H9 (cell line): ENCODE results near the gene ADAMTS13. TPM values are rescaled to one million over a fixed set of nuclear protein-coding genes. Genes with fewer than 3 reads are reported as not detected.

Experiments used
- DNase-seq: peaks from one replicate; pipeline ENCODE4 v3.0.0-alpha.2; 2017
- H2AFZ ChIP-seq: one replicate; pipeline ENCODE4 v1.6.1; 2013; ENCODE audit warnings: mild to moderate bottlenecking, low read length, control low read depth, moderate library complexity
- H2AK5ac ChIP-seq: 2 replicates; pipeline ENCODE4 v1.6.1; 2013; ENCODE audit warnings: low read length, control low read depth, mixed read lengths; ENCODE audit not compliant: insufficient read length
- H2BK120ac ChIP-seq: one replicate; pipeline ENCODE4 v1.6.1; 2013; ENCODE audit warnings: low read depth, mild to moderate bottlenecking, low read length, control low read depth, inconsistent platforms; ENCODE audit not compliant: poor library complexity, severe bottlenecking
- H2BK12ac ChIP-seq: 2 replicates; pipeline ENCODE4 v1.6.1; 2013; ENCODE audit warnings: low read length, control low read depth, mixed read lengths, low read depth; ENCODE audit not compliant: insufficient read length
- H2BK15ac ChIP-seq: 2 replicates; pipeline ENCODE4 v1.6.1; 2013; ENCODE audit warnings: low read depth, low read length, control low read depth
- H2BK20ac ChIP-seq: one replicate; pipeline ENCODE4 v1.6.1; 2013; ENCODE audit warnings: low read depth, mild to moderate bottlenecking, low read length, control low read depth, inconsistent platforms; ENCODE audit not compliant: poor library complexity, severe bottlenecking
- H2BK5ac ChIP-seq: 2 replicates; pipeline ENCODE4 v1.6.1; 2013; ENCODE audit warnings: low read length, control low read depth, mixed read lengths; ENCODE audit not compliant: insufficient read length
- H3K14ac ChIP-seq: 2 replicates; pipeline ENCODE4 v1.6.1; 2013; ENCODE audit warnings: low read length, control low read depth; ENCODE audit not compliant: insufficient read depth
- H3K18ac ChIP-seq: 2 replicates; pipeline ENCODE4 v1.6.1; 2013; ENCODE audit warnings: low read depth, mild to moderate bottlenecking, mixed read lengths, low read length, control low read depth; ENCODE audit not compliant: insufficient read length
- H3K23ac ChIP-seq: 2 replicates; pipeline ENCODE4 v1.6.1; 2013; ENCODE audit warnings: low read length, control low read depth, mixed read lengths, low read depth; ENCODE audit not compliant: insufficient read length
- H3K23me2 ChIP-seq: 2 replicates; pipeline ENCODE4 v1.6.1; 2013; ENCODE audit warnings: low read depth, mild to moderate bottlenecking, mixed read lengths, low read length, control low read depth; ENCODE audit not compliant: insufficient read length, poor library complexity, severe bottlenecking
- H3K27ac ChIP-seq: 2 replicates; pipeline ENCODE4 v1.5.1; 2013; ENCODE audit warnings: low read length, control low read depth, mixed read lengths, low read depth; ENCODE audit not compliant: insufficient read length
- H3K27me3 ChIP-seq: 2 replicates; pipeline ENCODE4 v1.6.1; 2013; ENCODE audit warnings: low read length, control low read depth, inconsistent platforms; ENCODE audit not compliant: insufficient read depth
- H3K4ac ChIP-seq: 2 replicates; pipeline ENCODE4 v1.6.1; 2013; ENCODE audit warnings: low read depth, mild to moderate bottlenecking, control low read depth, inconsistent platforms, low read length, moderate library complexity
- H3K4me1 ChIP-seq: 2 replicates; pipeline ENCODE4 v1.6.1; 2013; ENCODE audit warnings: low read length, control low read depth, inconsistent platforms; ENCODE audit not compliant: insufficient read depth
- H3K4me2 ChIP-seq: 2 replicates; pipeline ENCODE4 v1.6.1; 2013; ENCODE audit warnings: low read length, control low read depth, mixed read lengths; ENCODE audit not compliant: insufficient read length, insufficient read depth
- H3K56ac ChIP-seq: 2 replicates; pipeline ENCODE4 v1.6.1; 2013; ENCODE audit warnings: low read depth, mild to moderate bottlenecking, mixed read lengths, low read length, control low read depth; ENCODE audit not compliant: insufficient read length
- H3K79me1 ChIP-seq: 2 replicates; pipeline ENCODE4 v1.6.1; 2013; ENCODE audit warnings: low read depth, mild to moderate bottlenecking, moderate library complexity, low read length, control low read depth, inconsistent platforms; ENCODE audit not compliant: insufficient read depth, poor library complexity, severe bottlenecking
- H3K79me2 ChIP-seq: 2 replicates; pipeline ENCODE4 v1.6.1; 2013; ENCODE audit warnings: low read length, control low read depth, inconsistent platforms; ENCODE audit not compliant: insufficient read depth
- H3K9ac ChIP-seq: 2 replicates; pipeline ENCODE4 v1.6.1; 2013; ENCODE audit warnings: low read length, control low read depth, mixed read lengths; ENCODE audit not compliant: insufficient read length; ENCODE audit errors: extremely low read depth
- H3K9me3 ChIP-seq: one replicate; pipeline ENCODE4 v1.6.1; 2013; ENCODE audit warnings: low read depth, low read length, inconsistent platforms; ENCODE audit not compliant: control insufficient read depth
- H3T11ph ChIP-seq: one replicate; pipeline ENCODE4 v1.6.1; 2013; ENCODE audit warnings: mild to moderate bottlenecking, low read length, control low read depth, inconsistent platforms
- H4K20me1 ChIP-seq: one replicate; pipeline ENCODE4 v1.6.1; 2013; ENCODE audit not compliant: control insufficient read depth, insufficient read length, insufficient read depth
- H4K5ac ChIP-seq: 2 replicates; pipeline ENCODE4 v1.6.1; 2013; ENCODE audit warnings: low read depth, mild to moderate bottlenecking, mixed read lengths, low read length, control low read depth; ENCODE audit not compliant: insufficient read length
- H4K8ac ChIP-seq: replicated peaks from 2 replicates; pipeline ENCODE4 v1.6.1; 2013; ENCODE audit warnings: low read length, control low read depth, mixed read lengths, low read depth; ENCODE audit not compliant: insufficient read length
- H4K91ac ChIP-seq: 2 replicates; pipeline ENCODE4 v1.6.1; 2013; ENCODE audit warnings: low read depth, mild to moderate bottlenecking, moderate library complexity, mixed read lengths, low read length, control low read depth; ENCODE audit not compliant: insufficient read length
- H3K27ac Mint-ChIP-seq, 3 experiments: 2 replicates in 2 of 3; 3 replicates in 1 of 3; pipeline ENCODE4 v1.8.0; 2020 to 2021; ENCODE audit warnings: mixed read lengths in 3 of 3, mild to moderate bottlenecking in 1 of 3, moderate library complexity in 1 of 3
- H3K27me3 Mint-ChIP-seq: 2 replicates; pipeline ENCODE4 v1.8.0; 2021; ENCODE audit warnings: low read depth, mild to moderate bottlenecking, moderate library complexity, mixed read lengths
- H3K36me3 Mint-ChIP-seq, 3 experiments: 2 replicates in 2 of 3; 3 replicates in 1 of 3; pipeline ENCODE4 v1.8.0; 2020 to 2021; ENCODE audit warnings: low read depth in 3 of 3, mixed read lengths in 3 of 3; ENCODE audit not compliant: insufficient read depth in 1 of 3
- H3K4me1 Mint-ChIP-seq, 2 experiments: 2 replicates each; pipeline ENCODE4 v1.8.0; 2020; ENCODE audit warnings: mixed read lengths in 2 of 2
- H3K4me3 Mint-ChIP-seq, 2 experiments: 2 replicates in 1 of 2; 3 replicates in 1 of 2; pipeline ENCODE4 v1.8.0; 2020 to 2021; ENCODE audit warnings: mild to moderate bottlenecking in 2 of 2, mixed read lengths in 2 of 2, moderate library complexity in 1 of 2
- H3K9me3 Mint-ChIP-seq, 2 experiments: 2 replicates in 1 of 2; 3 replicates in 1 of 2; pipeline ENCODE4 v1.8.0; 2020; ENCODE audit warnings: mild to moderate bottlenecking in 2 of 2, mixed read lengths in 2 of 2, moderate library complexity in 1 of 2
- WGBS: extraction: QIAGEN DNeasy Blood & Tissue Kit; methylation state at CpG from one replicate; pipeline ENCODE4 v1.1.7; 2013; ENCODE audit warnings: missing lambda C conversion rate, low lambda C conversion rate, mixed read lengths; ENCODE audit not compliant: insufficient read length; ENCODE audit errors: extremely low coverage; 5-methylcytosine and 5-hydroxymethylcytosine counted together
- total RNA-seq: library from RNA; stranded (reverse); gene quantifications from 2 replicates; pipeline ENCODE4 v1.2.1, GENCODE V29; 2021
- TF ChIP-seq, protein P1 (sequence below): fragments of 200-600 bp; sonication (generic); conservative IDR thresholded peaks from 3 replicates; pipeline ENCODE4 v1.8.0; 2021; ENCODE audit warnings: antibody characterized with exemption, mild to moderate bottlenecking

ADAMTS13 gene
- total RNA-seq, 1 experiment from 2014 or later = 8.8 TPM

- Histone ChIP-seq H3T11ph (no peak overlapping the region), H3K4me2 (no peak overlapping the region), H2BK120ac (no peak overlapping the region), H3K56ac (no peak overlapping the region), H3K27ac (no peak overlapping the region), H2AFZ (no peak overlapping the region), H3K9me3 (no peaks in the 10 kb centered on the region), H2BK5ac (no peak overlapping the region), H3K23me2 (peaks cover 7% of the 10 kb centered on the region), H2BK20ac (no peak overlapping the region), H2BK15ac (no peak overlapping the region), H4K91ac (no peak overlapping the region), H3K18ac (no peak overlapping the region), H2BK12ac (no peak overlapping the region), H4K5ac (no peak overlapping the region), H3K79me1 (no peaks in the 10 kb centered on the region), H2AK5ac (no peak overlapping the region), H4K8ac (no peak overlapping the region), H3K23ac (no peak overlapping the region), H4K20me1 (no peaks in the 10 kb centered on the region), H3K14ac (no peak overlapping the region), H3K79me2 (no peaks in the 10 kb centered on the region), H3K4ac (no peak overlapping the region), H3K27me3 (peaks cover 2% of the 10 kb centered on the region; the same call in 1 of the 2 replicates), H3K4me1 (no peaks in the 10 kb centered on the region), H3K9ac (no peak overlapping the region)
- Mint-ChIP-seq H3K36me3 (peaks cover 0 to 12% (median 7%) of the 10 kb centered on the region in 3 experiments; a peak in 6 of 7 replicates), H3K4me1 (peaks cover 17 to 22% of the 10 kb centered on the region in 2 experiments), H3K27me3 (peaks cover 24% of the 10 kb centered on the region), H3K4me3 (no peak overlapping the region), H3K27ac (no peak overlapping the region), H3K9me3 (peaks cover 4 to 7% of the 10 kb centered on the region in 2 experiments; a peak in 4 of 5 replicates)
- DNase-seq = no peak
- TF ChIP-seq, protein P1, sequence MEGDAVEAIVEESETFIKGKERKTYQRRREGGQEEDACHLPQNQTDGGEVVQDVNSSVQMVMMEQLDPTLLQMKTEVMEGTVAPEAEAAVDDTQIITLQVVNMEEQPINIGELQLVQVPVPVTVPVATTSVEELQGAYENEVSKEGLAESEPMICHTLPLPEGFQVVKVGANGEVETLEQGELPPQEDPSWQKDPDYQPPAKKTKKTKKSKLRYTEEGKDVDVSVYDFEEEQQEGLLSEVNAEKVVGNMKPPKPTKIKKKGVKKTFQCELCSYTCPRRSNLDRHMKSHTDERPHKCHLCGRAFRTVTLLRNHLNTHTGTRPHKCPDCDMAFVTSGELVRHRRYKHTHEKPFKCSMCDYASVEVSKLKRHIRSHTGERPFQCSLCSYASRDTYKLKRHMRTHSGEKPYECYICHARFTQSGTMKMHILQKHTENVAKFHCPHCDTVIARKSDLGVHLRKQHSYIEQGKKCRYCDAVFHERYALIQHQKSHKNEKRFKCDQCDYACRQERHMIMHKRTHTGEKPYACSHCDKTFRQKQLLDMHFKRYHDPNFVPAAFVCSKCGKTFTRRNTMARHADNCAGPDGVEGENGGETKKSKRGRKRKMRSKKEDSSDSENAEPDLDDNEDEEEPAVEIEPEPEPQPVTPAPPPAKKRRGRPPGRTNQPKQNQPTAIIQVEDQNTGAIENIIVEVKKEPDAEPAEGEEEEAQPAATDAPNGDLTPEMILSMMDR = no peak
- WGBS = no CpG with 5 or more reads among the region's 11 CpGs
Measured at GRCh38 chr9:133426011-133426410, 3.8 kb downstream of the ADAMTS13 start.
